ENCODE results near the gene RMDN2.
"Not testable (repeated sequence)": the region's sequence is repeated elsewhere in the genome, so short reads cannot be mapped to it uniquely, and the experiment has no call there.

The RMDN2 gene

DNA sequence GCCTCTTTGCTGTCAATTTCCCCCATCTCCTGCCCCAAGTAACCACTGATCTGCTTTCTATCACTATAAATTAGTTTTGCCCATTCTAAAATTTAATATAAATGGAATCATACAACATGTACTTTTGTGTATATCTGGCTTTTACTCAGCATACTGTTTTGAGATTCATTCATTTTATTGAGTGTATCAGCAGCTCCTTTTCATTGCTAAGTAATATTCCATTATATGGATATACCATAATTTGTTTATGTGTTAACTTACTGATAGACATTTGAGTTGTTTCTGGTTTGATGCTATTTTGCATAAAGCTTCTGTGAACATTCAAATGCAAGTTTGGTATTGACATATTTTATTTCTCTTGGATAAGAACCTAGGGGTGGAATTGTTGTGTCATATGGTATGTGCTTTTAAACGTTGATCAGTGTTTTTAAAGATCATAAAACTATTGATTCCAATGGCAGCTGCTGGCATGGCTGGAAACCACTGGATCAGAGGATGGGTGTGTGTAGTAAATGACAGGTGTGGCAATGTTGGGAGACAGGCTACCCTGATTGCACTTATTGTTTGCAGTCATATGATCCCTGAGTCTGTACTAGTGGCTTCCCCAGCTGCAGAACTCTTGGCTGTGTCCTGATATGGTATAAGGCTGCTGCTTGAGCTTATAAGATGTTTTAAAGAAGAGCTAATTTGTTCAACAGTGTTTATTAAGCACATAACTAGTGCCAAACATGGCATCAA, 75.6 kb downstream of the RMDN2 start:
- H3K27ac ChIP-seq: no peak overlapping the region
- TF ChIP-seq, protein P1, sequence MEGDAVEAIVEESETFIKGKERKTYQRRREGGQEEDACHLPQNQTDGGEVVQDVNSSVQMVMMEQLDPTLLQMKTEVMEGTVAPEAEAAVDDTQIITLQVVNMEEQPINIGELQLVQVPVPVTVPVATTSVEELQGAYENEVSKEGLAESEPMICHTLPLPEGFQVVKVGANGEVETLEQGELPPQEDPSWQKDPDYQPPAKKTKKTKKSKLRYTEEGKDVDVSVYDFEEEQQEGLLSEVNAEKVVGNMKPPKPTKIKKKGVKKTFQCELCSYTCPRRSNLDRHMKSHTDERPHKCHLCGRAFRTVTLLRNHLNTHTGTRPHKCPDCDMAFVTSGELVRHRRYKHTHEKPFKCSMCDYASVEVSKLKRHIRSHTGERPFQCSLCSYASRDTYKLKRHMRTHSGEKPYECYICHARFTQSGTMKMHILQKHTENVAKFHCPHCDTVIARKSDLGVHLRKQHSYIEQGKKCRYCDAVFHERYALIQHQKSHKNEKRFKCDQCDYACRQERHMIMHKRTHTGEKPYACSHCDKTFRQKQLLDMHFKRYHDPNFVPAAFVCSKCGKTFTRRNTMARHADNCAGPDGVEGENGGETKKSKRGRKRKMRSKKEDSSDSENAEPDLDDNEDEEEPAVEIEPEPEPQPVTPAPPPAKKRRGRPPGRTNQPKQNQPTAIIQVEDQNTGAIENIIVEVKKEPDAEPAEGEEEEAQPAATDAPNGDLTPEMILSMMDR (IDR thresholded peaks at IDR 0.05): no peak
- no peak for TF ChIP-seq ZFX (IDR thresholded peaks at IDR 0.05; ENCODE audit: borderline replicate concordance)

DNA sequence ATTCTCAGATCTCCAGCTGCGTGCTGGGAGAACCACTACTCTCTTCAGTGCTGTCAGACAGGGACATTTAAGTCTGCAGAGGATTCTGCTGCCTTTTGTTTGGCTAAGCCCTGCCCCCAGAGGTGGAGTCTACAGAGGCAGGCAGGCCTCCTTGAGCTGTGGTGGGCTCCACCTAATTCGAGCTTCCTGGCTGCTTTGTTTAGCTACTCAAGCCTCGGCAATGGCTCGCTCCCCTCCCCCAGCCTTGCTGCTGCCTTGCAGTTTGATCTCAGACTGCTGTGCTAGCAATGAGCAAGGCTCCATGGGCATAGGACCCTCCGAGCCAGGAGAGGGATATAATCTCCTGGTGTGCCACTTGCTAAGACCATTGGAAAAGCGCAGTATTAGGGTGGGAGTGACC, 85.1 kb downstream of the RMDN2 start:
- H3K27ac ChIP-seq: not testable (repeated sequence)

DNA sequence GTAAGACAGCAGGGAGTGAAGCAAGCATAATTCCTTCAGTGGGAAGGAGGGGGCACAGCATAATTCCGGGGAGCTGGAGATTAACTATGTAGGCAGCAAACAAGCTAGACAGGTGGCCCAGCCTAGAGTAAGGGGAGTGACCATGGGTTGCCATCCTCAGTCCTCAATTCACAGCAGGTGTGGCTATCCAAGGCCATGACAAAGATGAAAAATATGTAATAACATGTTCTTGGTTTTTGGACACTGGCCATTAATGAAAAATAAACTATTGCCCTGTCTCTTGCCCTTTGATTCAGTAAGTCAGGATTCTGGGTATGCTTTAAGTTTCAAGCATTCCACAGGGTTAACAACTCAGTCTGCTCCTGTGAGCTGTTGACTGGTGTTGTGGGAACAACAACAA, 85.9 kb downstream of the RMDN2 start:
- TF ChIP-seq ZFX (IDR thresholded peaks at IDR 0.05; ENCODE audit: borderline replicate concordance): no peak
- TF ChIP-seq, protein P1 (IDR thresholded peaks at IDR 0.05): no peak
- H3K27ac ChIP-seq: no peak overlapping the region

DNA sequence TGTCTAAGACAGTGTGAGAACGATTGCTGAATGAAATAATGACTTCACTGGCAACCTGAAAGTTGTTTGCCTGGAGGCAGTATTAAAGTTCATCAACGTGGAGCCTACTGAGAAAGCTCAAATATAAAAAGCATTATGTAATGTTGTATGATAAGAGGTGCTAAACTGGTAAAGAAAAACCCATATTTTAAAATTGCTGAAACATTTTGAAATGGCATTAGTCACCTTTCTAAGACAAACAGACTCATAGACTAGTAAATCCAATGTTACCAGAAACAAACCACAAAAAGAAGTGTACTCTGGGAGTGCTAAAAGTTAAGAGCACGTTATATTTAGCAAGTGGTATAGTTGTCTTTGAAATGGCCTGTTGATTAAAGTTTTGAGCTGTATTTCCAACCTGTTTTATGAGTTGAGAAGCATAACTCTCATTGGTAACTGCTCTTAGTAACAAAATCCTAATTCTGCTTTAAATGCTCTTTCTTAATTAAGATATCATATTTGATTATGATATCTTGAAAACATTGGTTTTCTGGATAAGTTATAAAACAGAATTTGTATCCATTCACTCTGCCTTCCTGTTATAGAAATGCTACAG, 88.2 kb downstream of the RMDN2 start:
- TF ChIP-seq ZFX (IDR thresholded peaks at IDR 0.05; ENCODE audit: borderline replicate concordance): no peak
- TF ChIP-seq, protein P1 (IDR thresholded peaks at IDR 0.05): no peak
- no peak overlapping the region for H3K27ac ChIP-seq

DNA sequence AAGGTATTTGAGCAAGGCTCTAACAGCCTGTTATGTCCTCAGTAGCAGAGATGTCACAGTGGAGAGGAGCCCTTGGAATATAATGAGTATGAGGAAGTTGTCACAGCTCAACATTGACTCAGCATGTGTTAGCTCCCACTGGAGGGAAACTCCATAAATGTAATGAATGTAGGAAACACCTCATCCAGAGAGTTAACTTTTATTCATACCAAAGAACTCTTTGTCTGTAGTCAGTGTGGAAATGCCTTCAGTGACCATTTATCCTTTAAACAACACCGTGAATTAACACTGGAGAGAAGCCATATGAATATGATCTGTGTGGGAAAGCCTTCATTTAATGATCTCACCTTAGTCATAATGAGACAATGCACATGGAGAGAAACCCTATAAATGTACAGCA, 91.1 kb downstream of the RMDN2 start:
- TF ChIP-seq, protein P1 (IDR thresholded peaks at IDR 0.05): no peak
- no peak for TF ChIP-seq ZFX (IDR thresholded peaks at IDR 0.05; ENCODE audit: borderline replicate concordance)
- no peak overlapping the region for H3K27ac ChIP-seq

DNA sequence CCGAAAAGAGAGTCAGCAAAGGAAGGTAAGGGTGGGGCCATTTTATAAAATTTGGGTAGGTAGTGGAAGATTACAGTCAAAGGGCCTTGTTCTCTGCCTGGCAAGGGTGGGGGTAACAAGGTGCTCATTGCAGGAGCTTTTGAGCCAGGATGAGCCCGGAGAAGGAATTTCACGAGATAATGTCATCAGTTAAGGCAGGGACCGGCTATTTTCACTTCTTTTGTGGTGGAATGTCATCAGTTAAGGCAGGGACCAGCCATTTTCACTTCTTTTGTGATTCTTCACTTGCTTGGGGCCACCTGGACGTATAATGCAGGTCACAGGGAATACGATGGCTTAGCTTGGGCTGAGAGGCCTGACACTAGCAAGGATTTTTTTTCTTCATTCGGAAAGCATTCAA, 92.7 kb downstream of the RMDN2 start:
- no peak for TF ChIP-seq ZFX (IDR thresholded peaks at IDR 0.05; ENCODE audit: borderline replicate concordance)
- TF ChIP-seq, protein P1 (IDR thresholded peaks at IDR 0.05): no peak
- H3K27ac ChIP-seq: no peak overlapping the region

DNA sequence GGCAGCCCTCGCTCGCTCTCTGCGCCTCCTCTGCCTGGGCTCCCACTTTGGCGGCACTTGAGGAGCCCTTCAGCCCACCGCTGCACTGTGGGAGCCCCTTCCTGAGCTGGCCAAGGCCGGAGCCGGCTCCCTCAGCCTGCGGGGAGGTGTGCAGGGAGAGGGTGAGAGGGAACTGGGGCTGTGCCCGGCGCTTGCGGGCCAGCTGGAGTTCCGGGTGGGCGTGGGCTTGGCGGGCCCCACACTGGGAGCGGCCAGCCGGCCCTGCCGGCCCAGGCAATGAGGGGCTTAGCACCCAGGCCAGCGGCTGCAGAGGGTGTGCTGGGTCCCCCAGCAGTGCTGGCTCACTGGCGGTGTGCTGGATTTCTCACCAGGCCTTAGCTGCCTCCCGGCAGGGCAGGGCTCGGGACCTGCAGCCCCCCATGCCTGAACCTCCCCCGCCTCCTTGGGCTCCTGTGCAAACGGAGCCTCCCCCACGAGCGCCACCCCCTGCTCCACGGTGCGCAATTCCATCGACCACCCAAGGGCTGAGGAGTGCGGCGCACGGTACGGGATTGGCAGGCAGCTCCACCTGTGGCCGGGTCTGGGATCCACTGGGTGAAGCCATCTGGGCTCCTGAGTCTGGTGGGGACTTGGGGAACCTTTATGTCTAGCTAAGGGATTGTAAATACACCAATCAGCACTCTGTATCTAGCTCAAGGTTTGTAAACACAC, 95.4 kb downstream of the RMDN2 start:
- H3K27ac ChIP-seq: not testable (repeated sequence)

DNA sequence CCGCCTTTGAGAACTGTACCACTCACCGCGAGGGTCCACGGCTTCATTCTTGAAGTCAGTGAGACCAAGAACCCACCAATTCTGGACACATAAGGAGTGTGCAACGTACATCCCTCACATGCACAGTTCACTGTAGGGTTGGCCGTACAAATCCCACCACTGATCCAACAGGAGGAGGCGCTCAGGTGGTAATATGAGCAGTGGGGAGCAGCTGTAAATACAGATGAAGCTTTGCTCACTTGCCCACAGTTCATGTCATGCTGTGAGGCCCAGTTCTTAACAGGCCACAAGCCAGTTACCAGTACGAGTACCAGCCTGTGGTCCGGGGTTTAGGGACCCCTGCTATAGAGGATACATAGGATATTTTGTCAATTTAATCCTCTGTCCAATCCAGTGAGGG, 96.5 kb downstream of the RMDN2 start:
- H3K27ac ChIP-seq: no peak overlapping the region
- TF ChIP-seq, protein P1 (IDR thresholded peaks at IDR 0.05): no peak
- no peak for TF ChIP-seq ZFX (IDR thresholded peaks at IDR 0.05; ENCODE audit: borderline replicate concordance)

All from 22Rv1 (cell line).